GM18499 (cell line): ENCODE data around the gene CPLX1.

Experiments
- ATAC-seq: cut with Tn5 transposase; IDR thresholded peaks from one replicate; pipeline ENCODE4 v1.9.1; 2021; ENCODE audit warnings: moderate number of reproducible peaks; ENCODE audit not compliant: insufficient read depth, unreplicated experiment

CPLX1 gene

DNA sequence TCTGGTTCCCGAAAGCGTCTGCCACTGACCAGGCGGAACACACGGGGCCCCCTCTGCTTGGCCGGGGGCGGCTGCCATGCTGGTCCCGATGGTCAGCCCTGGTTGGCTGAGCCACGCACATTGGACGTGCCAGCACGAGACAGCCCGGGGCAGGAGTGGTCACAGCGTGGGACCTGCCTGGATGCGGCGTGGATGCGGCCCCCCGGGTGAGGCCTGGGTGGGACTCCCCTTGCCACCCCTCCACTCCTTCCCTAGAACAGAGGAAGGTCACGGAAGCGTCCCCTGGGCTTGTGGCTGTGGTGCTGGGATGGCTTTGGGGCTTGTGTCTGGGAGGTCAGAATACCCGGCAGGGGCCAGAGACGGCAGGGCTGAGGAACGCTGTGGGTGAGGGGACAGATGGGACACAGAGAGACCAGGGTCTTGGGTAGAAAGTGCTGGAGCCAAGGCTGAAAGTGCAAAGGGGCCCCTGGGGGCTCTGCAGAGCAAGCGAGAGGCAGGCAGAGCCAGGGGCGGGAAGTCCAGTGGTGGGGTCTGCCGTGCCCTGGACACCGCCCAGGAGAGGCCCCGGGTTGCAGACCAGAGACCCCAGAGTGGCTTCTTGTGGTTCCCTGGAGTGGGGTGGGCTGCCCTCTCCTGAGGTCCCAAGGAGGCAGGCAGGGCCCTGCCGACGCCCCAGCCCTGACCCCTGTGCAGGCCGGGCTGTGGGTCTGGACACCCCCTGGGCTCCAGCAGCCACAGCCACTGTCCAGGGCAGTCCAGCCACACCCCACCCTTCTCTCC lies 8.6 kb upstream of the CPLX1 start:
- ATAC-seq, result no peak

DNA sequence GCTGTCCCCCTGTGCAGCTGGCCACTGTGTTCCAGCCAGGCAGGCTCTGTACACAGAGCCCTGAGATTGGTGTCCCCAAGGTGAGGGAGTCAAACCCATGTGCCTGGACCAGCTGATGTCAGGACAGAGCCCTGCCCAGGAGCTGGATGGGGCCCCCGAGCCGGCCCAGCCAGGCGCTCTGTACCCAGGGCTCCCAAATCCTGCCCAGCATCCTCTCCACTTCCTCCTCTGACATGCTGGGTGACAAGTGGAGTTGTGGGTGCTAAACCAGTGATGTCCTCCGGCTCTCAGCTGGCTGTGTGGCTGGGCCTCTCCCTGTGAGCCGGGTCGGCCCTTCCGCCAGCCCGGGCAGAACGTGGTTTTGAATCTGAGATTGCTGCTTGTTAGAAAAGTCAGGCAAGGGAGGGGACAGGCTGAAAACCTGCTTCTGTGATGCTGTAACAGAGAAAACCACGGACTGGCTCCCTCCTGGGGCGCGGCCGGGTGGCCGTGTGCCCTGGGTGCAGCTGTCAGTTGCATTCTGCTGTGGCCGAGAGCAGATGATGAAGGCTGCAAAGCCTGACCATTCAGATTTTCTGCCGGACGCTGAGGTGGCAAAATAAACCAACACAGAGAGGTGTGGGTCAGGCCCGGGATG lies 7.9 kb upstream of the CPLX1 start:
- no peak for ATAC-seq

DNA sequence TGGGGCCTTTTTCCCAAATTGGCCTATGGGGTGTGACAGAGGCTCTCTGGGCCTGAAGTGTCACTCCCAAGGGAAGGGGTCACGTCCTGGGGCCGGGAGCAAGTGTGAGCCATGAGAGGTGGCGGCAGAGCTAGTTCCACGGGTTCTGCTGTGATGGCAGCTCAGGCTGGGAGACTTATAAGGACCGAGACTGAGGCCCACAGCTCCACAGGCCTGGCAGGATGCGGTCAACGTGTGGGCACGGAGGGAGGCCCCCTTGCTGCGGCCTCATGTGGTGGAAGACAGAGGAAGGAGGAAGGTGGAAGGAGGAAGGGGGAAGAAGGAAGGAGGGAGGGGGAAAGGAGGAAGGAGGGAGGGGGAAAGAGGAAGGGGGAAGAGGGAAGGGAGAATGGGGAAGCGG lies 7.2 kb upstream of the CPLX1 start:
- no peak for ATAC-seq

- no peak for ATAC-seq
Observed at GRCh38 chr4:832536-832935, 6.6 kb upstream of the CPLX1 start.

GRCh38 chr4:832108-832507 lies 6.2 kb upstream of the CPLX1 start:
- ATAC-seq, result no peak

GRCh38 chr4:831483-831805 lies 5.5 kb upstream of the CPLX1 start:
- ATAC-seq, result no peak

GRCh38 chr4:830601-831482 lies 4.9 kb upstream of the CPLX1 start:
- ATAC-seq, result no peak

- ATAC-seq, result no peak
Observed at GRCh38 chr4:829761-830600, 4.1 kb upstream of the CPLX1 start.

DNA sequence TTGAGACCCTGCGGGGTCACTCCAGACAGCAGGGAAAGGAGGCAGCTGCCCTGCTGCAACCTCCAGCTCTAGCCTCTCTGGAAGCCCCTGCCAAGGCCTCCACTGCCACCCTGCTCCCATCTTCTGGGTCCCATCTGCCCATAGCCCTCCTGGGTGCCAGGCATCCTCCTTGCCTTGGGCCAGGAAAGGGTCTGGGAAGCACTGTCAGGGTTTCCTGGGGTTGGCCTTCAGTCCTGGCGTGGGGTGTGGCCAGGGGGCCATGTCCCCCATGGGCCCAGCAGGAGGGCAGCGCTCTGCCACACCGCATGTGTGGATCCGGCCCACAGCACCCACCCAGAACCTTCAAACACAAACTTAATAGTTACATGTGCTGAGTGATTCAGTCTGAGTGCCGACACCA lies 3.4 kb upstream of the CPLX1 start:
- no peak for ATAC-seq

GRCh38 chr4:828641-829271 lies 2.8 kb upstream of the CPLX1 start:
- no peak for ATAC-seq

DNA sequence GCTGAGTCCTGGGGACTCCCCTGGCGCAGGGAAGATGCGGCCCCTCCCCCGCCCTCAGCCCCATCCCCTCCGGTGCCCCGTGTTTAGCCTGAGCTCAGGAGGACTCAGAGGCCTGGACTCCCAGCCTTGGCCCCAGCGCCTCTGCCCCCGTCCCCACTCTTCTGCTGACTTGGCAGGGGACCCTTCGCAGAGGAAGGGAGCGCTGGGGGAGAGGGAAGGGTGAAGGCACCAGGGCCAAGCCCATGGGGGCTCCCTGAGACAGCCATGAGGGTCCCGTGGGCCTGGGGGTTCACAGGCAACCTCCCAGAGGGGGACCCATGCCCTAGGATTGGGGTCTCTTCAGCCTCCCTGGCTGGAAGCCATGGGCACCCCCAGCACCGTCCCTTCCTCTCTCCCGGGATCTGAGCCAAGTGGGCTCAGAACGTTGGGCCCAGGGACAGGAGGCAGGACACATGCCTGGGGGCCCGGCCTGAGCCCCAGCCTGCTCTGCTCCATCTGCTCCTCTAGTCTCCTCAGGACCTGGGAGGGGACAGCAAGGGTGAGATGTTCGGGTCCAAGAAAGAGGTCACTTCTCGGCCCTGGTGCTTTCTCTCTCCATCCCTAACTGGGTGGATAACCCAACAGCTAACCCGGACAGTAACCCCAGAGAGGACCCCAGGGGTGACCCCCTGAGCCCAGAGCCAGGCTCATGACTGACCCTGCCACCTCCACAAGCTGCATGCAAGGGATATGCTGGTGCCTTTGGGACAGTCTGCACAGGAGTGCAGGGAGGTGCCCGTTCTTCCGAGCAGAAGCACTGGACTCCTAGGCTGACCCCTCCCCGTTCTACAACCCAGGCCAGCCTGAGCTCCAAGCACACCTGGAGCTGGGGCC lies 1.5 kb upstream of the CPLX1 start:
- ATAC-seq, result no peak

GRCh38 chr4:826508-827208 lies 729 bp upstream of the CPLX1 start:
- no peak for ATAC-seq

DNA sequence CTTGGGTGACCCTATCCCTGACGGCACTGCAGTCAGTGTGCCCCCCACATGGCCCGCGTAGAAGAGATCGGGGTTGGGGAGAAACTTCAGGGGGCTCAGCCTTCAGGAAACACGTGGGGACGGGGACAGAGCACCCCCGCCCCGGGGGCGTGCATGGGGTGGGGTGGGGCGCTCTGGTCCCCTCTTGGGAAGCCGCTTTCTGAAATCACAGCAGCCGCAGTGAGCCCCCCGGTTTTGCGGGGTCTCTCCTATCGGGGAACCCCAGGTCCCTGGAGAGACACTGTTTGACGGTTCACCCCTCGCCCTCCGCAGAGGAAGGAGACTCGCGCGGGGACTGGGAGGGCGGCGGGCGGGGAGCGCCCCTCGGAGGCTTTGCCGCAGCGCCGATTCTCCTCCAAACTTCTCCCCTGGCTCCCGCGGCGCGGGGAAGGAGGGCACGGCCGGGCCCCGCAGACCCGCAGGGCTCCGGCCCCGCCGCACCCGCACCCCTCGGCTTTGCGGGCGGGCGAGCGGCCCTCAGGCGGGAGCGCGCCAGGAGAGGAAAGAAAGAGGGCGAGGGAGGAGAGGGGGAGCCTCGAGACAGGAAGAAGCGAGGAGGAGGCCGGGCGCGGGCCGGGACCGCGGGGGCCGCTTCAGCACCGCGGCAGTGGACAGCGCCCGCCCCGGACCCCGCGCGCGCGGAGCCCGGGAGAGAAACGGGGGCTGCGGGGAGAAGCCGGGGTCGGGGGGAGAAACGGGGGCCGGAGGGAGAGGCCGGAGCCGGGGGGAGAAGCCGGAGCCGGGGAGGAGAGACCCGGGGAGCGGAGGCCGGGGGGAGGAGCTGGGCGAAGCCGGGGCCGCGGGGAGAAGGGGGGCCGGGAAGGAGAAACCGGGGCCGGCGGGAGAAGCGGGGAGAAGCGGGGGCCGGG lies 612 bp downstream of the CPLX1 start:
- ATAC-seq, result no peak

GRCh38 chr4:824461-825062 lies 1.4 kb downstream of the CPLX1 start:
- no peak for ATAC-seq

DNA sequence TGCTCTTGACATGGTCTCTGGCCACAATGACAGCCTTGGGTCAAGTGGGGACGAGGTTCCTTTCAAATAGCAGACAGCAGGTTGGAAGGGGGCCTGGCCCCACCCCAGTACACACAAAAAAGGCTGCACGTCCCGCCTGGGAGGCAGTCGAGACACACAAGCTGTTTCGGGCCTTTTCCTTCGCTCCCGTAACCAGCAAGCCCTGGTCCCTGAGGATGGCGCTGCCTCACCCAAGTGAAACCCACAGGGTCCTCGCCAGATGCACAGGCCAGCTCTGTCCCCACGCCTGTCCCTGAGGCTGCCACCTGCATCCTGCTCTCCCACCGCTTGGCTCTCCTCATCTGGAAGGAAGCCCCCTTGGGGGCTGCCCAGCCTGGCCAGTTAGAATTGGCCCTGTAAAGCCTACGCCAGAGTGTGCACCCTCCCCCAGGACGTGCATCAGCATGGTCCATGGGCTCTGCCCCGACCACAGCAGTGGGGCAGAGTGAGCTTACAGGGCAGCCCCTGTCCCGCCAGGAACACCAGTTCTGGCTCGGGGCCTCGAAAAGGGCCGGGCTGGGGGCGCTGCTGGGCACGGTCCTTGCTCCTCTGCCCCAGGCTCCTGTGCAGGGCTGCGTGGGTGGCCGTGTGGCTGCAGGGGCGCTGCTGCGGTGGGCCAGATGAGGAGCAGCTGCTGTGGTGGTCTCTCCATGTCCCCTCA lies 2.0 kb downstream of the CPLX1 start:
- ATAC-seq, result no peak

- ATAC-seq, result no peak
Observed at GRCh38 chr4:823176-823760, 2.7 kb downstream of the CPLX1 start.
